Keratinocyte (primary cell): ENCODE measurements around the gene KLF16. TPM values are rescaled to one million over a fixed set of nuclear protein-coding genes. Genes with fewer than 3 reads are reported as not detected.
A peak's percentile ranks its signal among the peaks of the same experiment; 100 is the strongest.

Source experiments
- DNase-seq: peaks from one replicate; pipeline ENCODE4 v3.0.0-alpha.2; 2011; ENCODE audit warnings: low read depth, missing footprints, low spot score
- FAIRE-seq: peaks from 2 replicates; lab custom pipeline; 2011; peaks lifted over from hg19 to GRCh38; lab: Jason Lieb, UNC
- H2AFZ ChIP-seq: 2 replicates; pipeline ENCODE4 v1.6.0; 2012; ENCODE audit warnings: low read length, control low read depth, inconsistent platforms; ENCODE audit not compliant: control insufficient read depth
- H3K27ac ChIP-seq: 2 replicates; pipeline ENCODE4 v1.5.1; 2011; ENCODE audit warnings: low read length; ENCODE audit not compliant: control insufficient read depth, insufficient read depth
- H3K27me3 ChIP-seq: 3 replicates; pipeline ENCODE4 v1.6.0; 2011; ENCODE audit warnings: low read length; ENCODE audit not compliant: control insufficient read depth, insufficient read depth; ENCODE audit errors: extremely low read depth
- H3K36me3 ChIP-seq, 2 experiments: 2 replicates in 1 of 2; 3 replicates in 1 of 2; pipeline ENCODE4 v1.5.1; 2011; ENCODE audit warnings: low read length in 2 of 2, mild to moderate bottlenecking in 1 of 2; ENCODE audit not compliant: control insufficient read depth in 2 of 2, insufficient read depth in 2 of 2; ENCODE audit errors: extremely low read depth in 1 of 2
- H3K4me1 ChIP-seq: 3 replicates; pipeline ENCODE4 v1.5.1; 2011; ENCODE audit warnings: low read length; ENCODE audit not compliant: control insufficient read depth, insufficient read depth; ENCODE audit errors: extremely low read depth
- H3K4me2 ChIP-seq: 3 replicates; pipeline ENCODE4 v1.6.0; 2011; ENCODE audit warnings: low read depth, low read length; ENCODE audit not compliant: control insufficient read depth, insufficient read depth; ENCODE audit errors: extremely low read depth
- H3K4me3 ChIP-seq, 3 experiments: fragments of 200-600 bp in 1 of 3; sonication (generic) in 1 of 3; 2 replicates in 2 of 3; 3 replicates in 1 of 3; pipeline ENCODE4 v1.5.1; 2011 to 2016; ENCODE audit warnings: low read length in 3 of 3, mild to moderate bottlenecking in 3 of 3, control low read depth in 2 of 3, inconsistent platforms in 1 of 3, low read depth in 1 of 3, mixed read lengths in 1 of 3, mixed run types in 1 of 3, moderate library complexity in 1 of 3; ENCODE audit not compliant: control insufficient read depth in 2 of 3, insufficient read depth in 2 of 3; ENCODE audit errors: extremely low read depth in 1 of 3
- H3K79me2 ChIP-seq: 2 replicates; pipeline ENCODE4 v1.6.0; 2012; ENCODE audit warnings: low read length; ENCODE audit not compliant: control insufficient read depth, insufficient read depth
- H3K9ac ChIP-seq: 3 replicates; pipeline ENCODE4 v1.6.0; 2011; ENCODE audit warnings: low read length; ENCODE audit not compliant: control insufficient read depth, insufficient read depth; ENCODE audit errors: extremely low read depth
- H3K9me1 ChIP-seq: 3 replicates; pipeline ENCODE4 v1.6.0; 2011; ENCODE audit warnings: low read length; ENCODE audit not compliant: control insufficient read depth, insufficient read depth; ENCODE audit errors: extremely low read depth
- H3K9me3 ChIP-seq: 2 replicates; pipeline ENCODE4 v1.5.1; 2012; ENCODE audit warnings: low read depth, low read length; ENCODE audit not compliant: control insufficient read depth
- H4K20me1 ChIP-seq: 3 replicates; pipeline ENCODE4 v1.6.0; 2011; ENCODE audit warnings: low read length; ENCODE audit not compliant: control insufficient read depth, insufficient read depth; ENCODE audit errors: extremely low read depth
- EZH2 ChIP-seq: IDR thresholded peaks from one replicate; pipeline ENCODE4 v1.6.1; 2012; ENCODE audit warnings: inconsistent platforms, mild to moderate bottlenecking, low read length, moderate library complexity
- dilution Hi-C: fragments of 300-500 bp; cut with MboI; formaldehyde crosslinking; loops from one replicate; pipeline ENCODE4 v1.7.0; 2020; ENCODE audit warnings: low sequenced_read_pairs; ENCODE audit not compliant: extremely low pct_ligation_motif_present
- polyA plus RNA-seq, 5 experiments: library from polyadenylated mRNA; depleted of rRNA in 3 of 5; stranded (reverse) in 3 of 5; stranded (forward) in 1 of 5; unstranded in 1 of 5; fragments of >200 nt; gene quantifications; 1 replicate in 1 of 5; 2 replicates in 3 of 5; 3 replicates in 1 of 5; pipeline versions ENCODE4 v1.2.1 to v1.2.3, GENCODE V29; 2011 to 2012; ENCODE audit warnings: missing spikeins in 2 of 5, low read depth in 1 of 5, low replicate concordance in 1 of 5
- TF ChIP-seq, protein P1 (sequence below), 3 experiments: IDR thresholded peaks in 1 of 3; conservative IDR thresholded peaks in 1 of 3; optimal IDR thresholded peaks in 1 of 3; 2 replicates in 2 of 3; 3 replicates in 1 of 3; pipeline versions ENCODE3 to v1.5.1; 2011; ENCODE audit warnings: low read length in 3 of 3, mild to moderate bottlenecking in 3 of 3, moderate library complexity in 2 of 3, control low read depth in 1 of 3, inconsistent platforms in 1 of 3; ENCODE audit not compliant: insufficient read depth in 2 of 3; ENCODE audit errors: extremely low read depth in 1 of 3

Gene KLF16
- polyA plus RNA-seq, 1 donor (not counting 4 experiments of a cell fraction or from before 2014, with no cell fraction given) = 4.9 TPM

- Histone ChIP-seq H3K36me3 (peaks cover 21% of the 10 kb centered on the region in 2 experiments), H3K27me3 (no peaks in the 10 kb centered on the region), H3K4me1 (no peaks in the 10 kb centered on the region), H3K27ac (no peak overlapping the region), H3K4me2 (no peak overlapping the region), H3K9me3 (no peaks in the 10 kb centered on the region), H3K9ac (no peak overlapping the region), H3K9me1 (no peaks in the 10 kb centered on the region), H2AFZ (no peak overlapping the region), H3K79me2 (peaks cover 12% of the 10 kb centered on the region), H3K4me3 (no peak overlapping the region), H4K20me1 (peaks cover 4% of the 10 kb centered on the region)
- dilution Hi-C loops = no loop called here
- DNase-seq = no peak
- peak; percentile 34 for FAIRE-seq
- TF ChIP-seq EZH2 = no peak
- TF ChIP-seq, protein P1, sequence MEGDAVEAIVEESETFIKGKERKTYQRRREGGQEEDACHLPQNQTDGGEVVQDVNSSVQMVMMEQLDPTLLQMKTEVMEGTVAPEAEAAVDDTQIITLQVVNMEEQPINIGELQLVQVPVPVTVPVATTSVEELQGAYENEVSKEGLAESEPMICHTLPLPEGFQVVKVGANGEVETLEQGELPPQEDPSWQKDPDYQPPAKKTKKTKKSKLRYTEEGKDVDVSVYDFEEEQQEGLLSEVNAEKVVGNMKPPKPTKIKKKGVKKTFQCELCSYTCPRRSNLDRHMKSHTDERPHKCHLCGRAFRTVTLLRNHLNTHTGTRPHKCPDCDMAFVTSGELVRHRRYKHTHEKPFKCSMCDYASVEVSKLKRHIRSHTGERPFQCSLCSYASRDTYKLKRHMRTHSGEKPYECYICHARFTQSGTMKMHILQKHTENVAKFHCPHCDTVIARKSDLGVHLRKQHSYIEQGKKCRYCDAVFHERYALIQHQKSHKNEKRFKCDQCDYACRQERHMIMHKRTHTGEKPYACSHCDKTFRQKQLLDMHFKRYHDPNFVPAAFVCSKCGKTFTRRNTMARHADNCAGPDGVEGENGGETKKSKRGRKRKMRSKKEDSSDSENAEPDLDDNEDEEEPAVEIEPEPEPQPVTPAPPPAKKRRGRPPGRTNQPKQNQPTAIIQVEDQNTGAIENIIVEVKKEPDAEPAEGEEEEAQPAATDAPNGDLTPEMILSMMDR (optimal IDR thresholded peaks at IDR 0.05 in 1 of 3, IDR thresholded peaks at IDR 0.05 in 1 of 3, conservative IDR thresholded peaks at IDR 0.05 in 1 of 3; ENCODE audit: extremely low read depth in 1 of 3, insufficient read depth in 2 of 3, low read length in 3 of 3) = peak; percentile 84 to 91 (median 88)
Observed at GRCh38 chr19:1825909-1826556, 37.3 kb downstream of the KLF16 start.

DNA sequence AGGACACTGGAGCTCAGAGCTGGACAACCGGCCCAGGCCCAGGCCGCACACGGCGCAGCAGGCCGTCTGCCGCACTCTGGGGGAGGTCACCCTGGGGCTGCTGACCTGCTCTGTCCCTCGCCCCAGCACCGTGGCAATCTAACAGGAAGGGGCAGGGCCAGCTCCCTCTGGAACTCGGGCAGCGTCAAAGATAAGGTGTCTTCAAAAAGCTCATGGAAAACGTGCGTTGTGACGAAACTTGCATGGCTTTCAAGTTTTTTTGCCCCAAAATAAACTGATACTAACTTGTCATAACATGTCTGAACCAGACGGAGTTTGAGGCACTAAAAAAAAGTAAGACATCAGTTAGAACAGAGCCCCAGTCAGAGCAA is 39.1 kb downstream of the KLF16 start:
- no peaks in the 10 kb centered on the region for H3K9me3 ChIP-seq
- H3K4me2 ChIP-seq = no peak overlapping the region
- peaks cover 7% of the 10 kb centered on the region for H3K79me2 ChIP-seq
- H3K27me3 ChIP-seq = no peaks in the 10 kb centered on the region
- dilution Hi-C loops = no loop called here
- no peaks in the 10 kb centered on the region for H4K20me1 ChIP-seq
- no peaks in the 10 kb centered on the region for H3K9me1 ChIP-seq
- no peaks in the 10 kb centered on the region for H3K4me1 ChIP-seq
- DNase-seq = no peak
- no peak overlapping the region for H3K27ac ChIP-seq
- no peak overlapping the region for H2AFZ ChIP-seq
- TF ChIP-seq EZH2 = no peak
- TF ChIP-seq, protein P1 (optimal IDR thresholded peaks at IDR 0.05 in 1 of 3, IDR thresholded peaks at IDR 0.05 in 1 of 3, conservative IDR thresholded peaks at IDR 0.05 in 1 of 3; ENCODE audit: extremely low read depth in 1 of 3, insufficient read depth in 2 of 3, low read length in 3 of 3) = no peak
- H3K4me3 ChIP-seq = no peak overlapping the region
- peaks cover 17 to 27% of the 10 kb centered on the region in 2 experiments for H3K36me3 ChIP-seq
- no peak overlapping the region for H3K9ac ChIP-seq
- no peak for FAIRE-seq
